ENCODE results near the gene GPX8. TPM values are rescaled to one million over a fixed set of nuclear protein-coding genes. Genes with fewer than 3 reads are reported as not detected.

Gene GPX8
- total RNA-seq, 1 donor from 2014 or later = not detected

- Mint-ChIP-seq H3K4me3 (peak within 1 kb of the TSS; percentile 88), H3K4me1 (peaks cover 37% of the 10 kb centered on the region), H3K9me3 (peaks cover 5% of the 10 kb centered on the region), H3K27ac (peak within 1 kb of the TSS; percentile 54), H3K27me3 (peaks cover 53% of the 10 kb centered on the region), H3K36me3 (ENCODE audit: low read depth) (no peaks in the 10 kb centered on the region)
- intact Hi-C loops (cut with micrococcal nuclease) = loop anchor here (1.0 to 10.0 kb wide), 17 partner anchors 54 to 2000 kb away; partner anchors contain the start of genes ARL15, DHX29, MCIDAS and MTREX
- ATAC-seq (ENCODE audit: low read depth) = peak; percentile 89
- TF ChIP-seq, protein P1, sequence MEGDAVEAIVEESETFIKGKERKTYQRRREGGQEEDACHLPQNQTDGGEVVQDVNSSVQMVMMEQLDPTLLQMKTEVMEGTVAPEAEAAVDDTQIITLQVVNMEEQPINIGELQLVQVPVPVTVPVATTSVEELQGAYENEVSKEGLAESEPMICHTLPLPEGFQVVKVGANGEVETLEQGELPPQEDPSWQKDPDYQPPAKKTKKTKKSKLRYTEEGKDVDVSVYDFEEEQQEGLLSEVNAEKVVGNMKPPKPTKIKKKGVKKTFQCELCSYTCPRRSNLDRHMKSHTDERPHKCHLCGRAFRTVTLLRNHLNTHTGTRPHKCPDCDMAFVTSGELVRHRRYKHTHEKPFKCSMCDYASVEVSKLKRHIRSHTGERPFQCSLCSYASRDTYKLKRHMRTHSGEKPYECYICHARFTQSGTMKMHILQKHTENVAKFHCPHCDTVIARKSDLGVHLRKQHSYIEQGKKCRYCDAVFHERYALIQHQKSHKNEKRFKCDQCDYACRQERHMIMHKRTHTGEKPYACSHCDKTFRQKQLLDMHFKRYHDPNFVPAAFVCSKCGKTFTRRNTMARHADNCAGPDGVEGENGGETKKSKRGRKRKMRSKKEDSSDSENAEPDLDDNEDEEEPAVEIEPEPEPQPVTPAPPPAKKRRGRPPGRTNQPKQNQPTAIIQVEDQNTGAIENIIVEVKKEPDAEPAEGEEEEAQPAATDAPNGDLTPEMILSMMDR (IDR thresholded peaks at IDR 0.05) = no peak
- DNase-seq = peak; percentile 83
- CTCF ChIA-PET = interaction anchor here (0.7 kb wide), 1 partner anchor 248 kb away, joined by 3 read pairs; no protein-coding TSS in a partner anchor
- POLR2A ChIA-PET = no interaction called here
Measured at GRCh38 chr5:55172937-55173686, 13.1 kb downstream of the GPX8 start, which contains the start of gene CDC20B. Gene CDC20B (minus strand): TSS chr5:55173177. CDS start chr5:55173000, 177 bp downstream.

GRCh38 chr5:55173687-55174230 lies 13.8 kb downstream of the GPX8 start:
- H3K9me3 Mint-ChIP-seq = peaks cover 5% of the 10 kb centered on the region
- ChIA-PET CTCF (no interaction called here), POLR2A (no interaction called here)
- H3K27me3 Mint-ChIP-seq = peaks cover 57% of the 10 kb centered on the region
- intact Hi-C loops (cut with micrococcal nuclease) = loop anchor here (1.0 to 10.0 kb wide), 10 partner anchors 91 to 1999 kb away; partner anchors contain the start of genes ARL15, SETD9, SLC38A9 and SNX18
- peaks cover 37% of the 10 kb centered on the region for H3K4me1 Mint-ChIP-seq
- TF ChIP-seq, protein P1 (IDR thresholded peaks at IDR 0.05) = no peak
- DNase-seq (peak; percentile 17), ATAC-seq (ENCODE audit: low read depth) (peak; percentile 5)
- peak overlapping the region; percentile 82 for H3K4me3 Mint-ChIP-seq
- no peaks in the 10 kb centered on the region for H3K36me3 Mint-ChIP-seq (ENCODE audit: low read depth)
- peak overlapping the region; percentile 54 for H3K27ac Mint-ChIP-seq

GRCh38 chr5:55175781-55176175 lies 15.8 kb downstream of the GPX8 start:
- no peak for ATAC-seq (ENCODE audit: low read depth)
- peaks cover 37% of the 10 kb centered on the region for H3K4me1 Mint-ChIP-seq
- TF ChIP-seq, protein P1 (IDR thresholded peaks at IDR 0.05) = no peak
- H3K36me3 Mint-ChIP-seq (ENCODE audit: low read depth) = no peaks in the 10 kb centered on the region
- no peak for DNase-seq
- intact Hi-C loops (cut with micrococcal nuclease) = loop anchor here (10.0 kb wide), 1 partner anchor 1729 kb away; the partner anchor contains the start of gene SETD9
- peak overlapping the region; percentile 24 for H3K27ac Mint-ChIP-seq
- ChIA-PET POLR2A (no interaction called here), CTCF (no interaction called here)
- H3K27me3 Mint-ChIP-seq = peaks cover 61% of the 10 kb centered on the region
- peak overlapping the region; percentile 28 for H3K4me3 Mint-ChIP-seq
- peaks cover 5% of the 10 kb centered on the region for H3K9me3 Mint-ChIP-seq

GRCh38 chr5:55176176-55176818 lies 16.3 kb downstream of the GPX8 start:
- Mint-ChIP-seq H3K9me3 (peaks cover 5% of the 10 kb centered on the region), H3K27ac (no peak overlapping the region), H3K36me3 (ENCODE audit: low read depth) (no peaks in the 10 kb centered on the region), H3K27me3 (peaks cover 60% of the 10 kb centered on the region), H3K4me1 (peaks cover 37% of the 10 kb centered on the region), H3K4me3 (peak overlapping the region; percentile 28)
- no peak for ATAC-seq (ENCODE audit: low read depth)
- CTCF ChIA-PET = no interaction called here
- peak; percentile 28 for DNase-seq
- POLR2A ChIA-PET = no interaction called here
- TF ChIP-seq, protein P1 (IDR thresholded peaks at IDR 0.05) = no peak
- intact Hi-C loops (cut with micrococcal nuclease) = loop anchor here (10.0 kb wide), 1 partner anchor 1729 kb away; the partner anchor contains the start of gene SETD9

Data from activated B cell treated with CpG ODN at 0.5 μM for 24 hours (primary cell).